HCT116 (cell line): ENCODE data around the gene SRCIN1. TPM values are rescaled to one million over a fixed set of nuclear protein-coding genes. Genes with fewer than 3 reads are reported as not detected.

Experiments used
- ATAC-seq: fragments of 200-7000 bp; cut with Tn5 transposase; 2 replicates; pipeline ENCODE4 v1.9.1; 2020; ENCODE audit warnings: mild to moderate bottlenecking, moderate library complexity
- BruUV-seq: library from RNA; stranded (reverse); fragments of 400-500 nt; replicated peaks from 2 replicates; lab custom pipeline; 2021; lab: Mats Ljungman, UMichigan
- CTCF ChIA-PET: fragments of 300-600 bp; sonication (Branson Sonifier 250); formaldehyde crosslinking; loops from one replicate; lab custom pipeline; 2021; ENCODE audit warnings: antibody characterized with exemption; lab: Charles Lee
- POLR2A ChIA-PET: fragments of 300-600, 350-600 bp; sonication (Branson Sonifier 250); formaldehyde crosslinking; loops from one replicate; lab custom pipeline; 2021; ENCODE audit warnings: antibody characterized with exemption; lab: Charles Lee
- RAD21 ChIA-PET, 2 experiments: fragments of 300-600 bp; sonication (Branson Sonifier 250); formaldehyde crosslinking; loops; one replicate each; lab custom pipeline; 2023; ENCODE audit warnings: low total read pairs in 2 of 2; ENCODE audit not compliant: uncharacterized antibody in 2 of 2, unreplicated experiment in 2 of 2, low non-redundant PET in 1 of 2; lab: Charles Lee
- DNase-seq: peaks from one replicate; pipeline ENCODE4 v3.0.0-alpha.2; 2010; ENCODE audit warnings: low read depth, low spot score
- H2AFZ ChIP-seq: fragments of 200-600 bp; shearing (Covaris generic), sonication (generic); 2 replicates; pipeline ENCODE4 v1.6.1; 2017; ENCODE audit warnings: low read depth, mixed run types, mixed read lengths, antibody characterized with exemption, low read length; ENCODE audit not compliant: poor library complexity, severe bottlenecking
- H3K27ac ChIP-seq: 2 replicates; pipeline ENCODE4 v1.5.1; 2012; ENCODE audit warnings: low read depth, low read length
- H3K27me3 ChIP-seq: fragments of 200-600 bp; sonication (generic); 2 replicates; pipeline ENCODE4 v1.6.1; 2016; ENCODE audit warnings: mixed run types, low read length, mixed read lengths; ENCODE audit not compliant: insufficient read depth
- H3K36me3 ChIP-seq, 2 experiments: fragments of 200-500 bp in 1 of 2; fragments of 200-600 bp in 1 of 2; sonication (Bioruptor generic) in 1 of 2; sonication (generic) in 1 of 2; 2 replicates each; pipeline versions ENCODE4 v1.5.1 to v1.6.1; 2014 to 2016; ENCODE audit warnings: low read length in 2 of 2, inconsistent platforms in 1 of 2, mixed read lengths in 1 of 2, mixed run types in 1 of 2; ENCODE audit not compliant: insufficient read depth in 2 of 2, control insufficient read depth in 1 of 2
- H3K4me1 ChIP-seq, 2 experiments: fragments of 200-600 bp in 1 of 2; sonication (generic) in 1 of 2; 2 replicates each; pipeline versions ENCODE4 v1.5.1 to v1.6.1; 2012 to 2017; ENCODE audit warnings: low read length in 2 of 2, inconsistent platforms in 1 of 2, mild to moderate bottlenecking in 1 of 2, mixed read lengths in 1 of 2, mixed run types in 1 of 2, moderate library complexity in 1 of 2; ENCODE audit not compliant: insufficient read depth in 2 of 2, control insufficient read depth in 1 of 2
- H3K4me2 ChIP-seq: fragments of 200-600 bp; sonication (generic); 2 replicates; pipeline ENCODE4 v1.6.1; 2017; ENCODE audit warnings: mixed run types, low read length, mixed read lengths
- H3K4me3 ChIP-seq, 2 experiments: fragments of 200-600 bp in 1 of 2; sonication (generic) in 1 of 2; replicated peaks in 1 of 2; 2 replicates each; pipeline ENCODE4 v1.5.1; 2011 to 2016; ENCODE audit warnings: low read length in 2 of 2, control low read depth in 1 of 2, low read depth in 1 of 2, mild to moderate bottlenecking in 1 of 2, mixed read lengths in 1 of 2, mixed run types in 1 of 2
- H3K79me2 ChIP-seq: fragments of 200-600 bp; sonication (generic); 2 replicates; pipeline ENCODE4 v1.6.1; 2017; ENCODE audit warnings: mild to moderate bottlenecking, mixed run types, low read length, moderate library complexity, mixed read lengths; ENCODE audit not compliant: insufficient read depth
- H3K9ac ChIP-seq: fragments of 200-600 bp; sonication (generic); 2 replicates; pipeline ENCODE4 v1.6.1; 2016; ENCODE audit warnings: low read length, mixed read lengths
- H3K9me2 ChIP-seq: fragments of 200-600 bp; sonication (generic), shearing (Covaris generic); 2 replicates; pipeline ENCODE4 v1.6.1; 2017; ENCODE audit warnings: mixed run types, mild to moderate bottlenecking, moderate library complexity; ENCODE audit not compliant: insufficient read depth
- H3K9me3 ChIP-seq, 2 experiments: fragments of 200-500 bp in 1 of 2; fragments of 200-600 bp in 1 of 2; sonication (Bioruptor generic) in 1 of 2; sonication (generic) in 1 of 2; 2 replicates each; pipeline ENCODE4 v1.6.1; 2014 to 2017; ENCODE audit warnings: low read length in 2 of 2, mixed read lengths in 2 of 2, inconsistent platforms in 1 of 2, low read depth in 1 of 2, mild to moderate bottlenecking in 1 of 2, mixed run types in 1 of 2, moderate library complexity in 1 of 2; ENCODE audit not compliant: control insufficient read depth in 1 of 2, insufficient read depth in 1 of 2
- H4K20me1 ChIP-seq: fragments of 200-600 bp; sonication (generic), shearing (Covaris generic); 2 replicates; pipeline ENCODE4 v1.6.1; 2017; ENCODE audit warnings: mixed run types, mild to moderate bottlenecking, moderate library complexity; ENCODE audit not compliant: insufficient read depth
- CEBPB ChIP-seq: IDR thresholded peaks from 2 replicates; pipeline ENCODE4 v1.6.1; 2012; ENCODE audit warnings: low read depth
- CTCF ChIP-seq, 3 experiments: fragments of 200-600 bp in 1 of 3; sonication (generic) in 1 of 3; IDR thresholded peaks in 2 of 3; conservative IDR thresholded peaks in 1 of 3; 2 replicates each; pipeline ENCODE4 v1.5.1; 2012 to 2017; ENCODE audit warnings: low read depth in 2 of 3, low read length in 2 of 3, antibody characterized with exemption in 1 of 3, borderline replicate concordance in 1 of 3, control low read depth in 1 of 3, mild to moderate bottlenecking in 1 of 3, mixed read lengths in 1 of 3, mixed run types in 1 of 3, moderate library complexity in 1 of 3; ENCODE audit not compliant: insufficient read depth in 1 of 3
- EGR1 ChIP-seq: IDR thresholded peaks from 2 replicates; pipeline ENCODE4 v1.6.1; 2012; ENCODE audit warnings: low read depth
- ELF1 ChIP-seq: IDR thresholded peaks from 2 replicates; pipeline ENCODE4 v1.6.1; 2012; ENCODE audit warnings: low read depth, borderline replicate concordance
- EZH2phosphoT487 ChIP-seq: fragments of 200-600 bp; IDR thresholded peaks from 2 replicates; pipeline ENCODE4 v1.6.1; 2018; ENCODE audit warnings: antibody characterized with exemption, borderline replicate concordance
- FOSL1 ChIP-seq: IDR thresholded peaks from 2 replicates; pipeline ENCODE4 v1.6.1; 2012; ENCODE audit warnings: low read depth
- MAX ChIP-seq: IDR thresholded peaks from 2 replicates; pipeline ENCODE4 v1.6.1; 2012
- POLR2A ChIP-seq: IDR thresholded peaks from 2 replicates; pipeline ENCODE4 v1.7.0; 2011; ENCODE audit warnings: borderline replicate concordance; ENCODE audit not compliant: insufficient read depth, insufficient read length; ENCODE audit errors: extremely low read depth
- POLR2AphosphoS5 ChIP-seq: IDR thresholded peaks from 2 replicates; pipeline ENCODE4 v1.6.1; 2011; ENCODE audit warnings: mild to moderate bottlenecking, low read depth, low read length, moderate library complexity
- SIN3A ChIP-seq: IDR thresholded peaks from 2 replicates; pipeline ENCODE4 v1.6.1; 2012; ENCODE audit warnings: low read depth
- SP1 ChIP-seq: IDR thresholded peaks from 2 replicates; pipeline ENCODE4 v1.6.1; 2012; ENCODE audit warnings: low read depth
- SRF ChIP-seq: IDR thresholded peaks from 2 replicates; pipeline ENCODE4 v1.6.1; 2012; ENCODE audit warnings: low read depth
- TCF7L2 ChIP-seq: IDR thresholded peaks from 2 replicates; pipeline ENCODE4 v1.7.0; 2011; ENCODE audit warnings: borderline replicate concordance, inconsistent platforms; ENCODE audit not compliant: insufficient read depth, insufficient read length; ENCODE audit errors: extremely low read depth
- YY1 ChIP-seq: IDR thresholded peaks from 2 replicates; pipeline ENCODE4 v1.6.1; 2011; ENCODE audit warnings: low read length, low read depth, moderate library complexity, mild to moderate bottlenecking; ENCODE audit not compliant: insufficient replicate concordance; ENCODE audit errors: extremely low read depth
- ZNF274 ChIP-seq: fragments of 200-500 bp; sonication (Bioruptor generic); IDR thresholded peaks from 2 replicates; pipeline ENCODE4 v1.6.1; 2014; ENCODE audit warnings: mild to moderate bottlenecking, low read depth, low read length, inconsistent platforms
- intact Hi-C: fragments of 100-400 bp; cut with micrococcal nuclease; formaldehyde crosslinking; loops from 2 replicates; pipeline ENCODE4 v1.10.0; 2022
- total RNA-seq: library from RNA; stranded (reverse); gene quantifications from one replicate; pipeline ENCODE4 v1.2.1, GENCODE V29; 2021; ENCODE audit not compliant: unreplicated experiment

The SRCIN1 gene
- total RNA-seq, 1 experiment from 2014 or later = 10.5 TPM

GRCh38 chr17:38559880-38560230 is 45.9 kb downstream of the SRCIN1 start:
- H3K79me2 ChIP-seq = no peaks in the 10 kb centered on the region
- no peaks in the 10 kb centered on the region for H3K9me2 ChIP-seq
- no peaks in the 10 kb centered on the region for H3K9me3 ChIP-seq
- no peaks in the 10 kb centered on the region for H4K20me1 ChIP-seq
- intact Hi-C loops = loop anchor here (2.0 kb wide), 1 partner anchor 107 kb away; no protein-coding TSS in a partner anchor
- no peak for TF ChIP-seq YY1
- no peak for TF ChIP-seq TCF7L2
- TF ChIP-seq MAX = no peak
- CTCF ChIA-PET = interaction anchor here (0.6 to 4.8 kb wide), 13 partner anchors 12 to 175 kb away, joined by 3 to 146 read pairs (median 13); partner anchors contain the start of genes EPOP and SRCIN1
- peak overlapping the region; percentile 27; the same call in 1 of the 2 replicates for H3K27ac ChIP-seq
- ATAC-seq (no peak), DNase-seq (no peak)
- BruUV-seq = no TSS peak
- RAD21 ChIA-PET = interaction anchor here (0.5 to 2.4 kb wide), 4 partner anchors 23 to 107 kb away, joined by 3 to 21 read pairs (median 4); no protein-coding TSS in a partner anchor
- no peaks in the 10 kb centered on the region for H3K27me3 ChIP-seq
- peak overlapping the region; percentile 96 for H3K4me2 ChIP-seq
- H3K9ac ChIP-seq = peak overlapping the region; percentile 13; the same call in 1 of the 2 replicates
- peak overlapping the region; percentile 46 to 61 for H3K4me3 ChIP-seq
- no peaks in the 10 kb centered on the region for H3K36me3 ChIP-seq
- POLR2A ChIA-PET = interaction anchor here (0.6 to 1.5 kb wide), 6 partner anchors 12 to 117 kb away, joined by 3 to 4 read pairs (median 4); no protein-coding TSS in a partner anchor
- H2AFZ ChIP-seq = no peak overlapping the region
- H3K4me1 ChIP-seq = peaks cover 21 to 36% of the 10 kb centered on the region in 2 experiments

- Histone ChIP-seq H3K27ac (peak overlapping the region; percentile 47), H3K9me3 (no peaks in the 10 kb centered on the region), H4K20me1 (no peaks in the 10 kb centered on the region), H3K9me2 (no peaks in the 10 kb centered on the region), H3K79me2 (no peaks in the 10 kb centered on the region), H3K4me1 (peaks cover 21 to 42% of the 10 kb centered on the region in 2 experiments), H3K36me3 (no peaks in the 10 kb centered on the region), H3K9ac (peak overlapping the region; percentile 57), H3K27me3 (no peaks in the 10 kb centered on the region), H3K4me3 (peak overlapping the region; percentile 46 to 61), H2AFZ (no peak overlapping the region), H3K4me2 (peak overlapping the region; percentile 96)
- DNase-seq (peak; percentile 80), ATAC-seq (peak; percentile 77)
- ChIA-PET POLR2A (interaction anchor here (0.5 to 1.7 kb wide), 8 partner anchors 12 to 651 kb away, joined by 3 to 6 read pairs (median 4); no protein-coding TSS in a partner anchor), RAD21 (interaction anchor here (0.5 to 2.4 kb wide), 6 partner anchors 20 to 108 kb away, joined by 3 to 21 read pairs (median 4); no protein-coding TSS in a partner anchor), CTCF (interaction anchor here (0.6 to 4.8 kb wide), 16 partner anchors 7 to 176 kb away, joined by 3 to 146 read pairs (median 9); partner anchors contain the start of genes EPOP and SRCIN1)
- TF ChIP-seq FOSL1 (no peak), MAX (no peak; the same call in 1 of the 2 replicates), ZNF274 (no peak), ELF1 (no peak), CTCF (IDR thresholded peaks at IDR 0.05 in 2 of 3, conservative IDR thresholded peaks at IDR 0.05 in 1 of 3; ENCODE audit: borderline replicate concordance in 1 of 3, insufficient read depth in 1 of 3, low read depth in 2 of 3, low read length in 2 of 3) (peak in 2 of 3 experiments; percentile 27 to 35; a peak in 2 of 6 replicates), EZH2phosphoT487 (no peak), SP1 (no peak; the same call in 1 of the 2 replicates), CEBPB (peak; percentile 100), EGR1 (peak; percentile 89), SIN3A (no peak), SRF (no peak), POLR2AphosphoS5 (peak; percentile 62), POLR2A (peak; percentile 54)
- intact Hi-C loops = loop anchor here (2.0 kb wide), 1 partner anchor 108 kb away; no protein-coding TSS in a partner anchor
- TSS peak; percentile 70 for BruUV-seq
Measured at GRCh38 chr17:38559051-38559879, 46.5 kb downstream of the SRCIN1 start.
